Measurements from ENCODE around the gene ELMOD3. TPM values are rescaled to one million over a fixed set of nuclear protein-coding genes. Genes with fewer than 3 reads are reported as not detected.

The ELMOD3 gene
- 10 to 100 TPM; 12.8 to 45.3 (median 21.0) TPM for total RNA-seq

DNA sequence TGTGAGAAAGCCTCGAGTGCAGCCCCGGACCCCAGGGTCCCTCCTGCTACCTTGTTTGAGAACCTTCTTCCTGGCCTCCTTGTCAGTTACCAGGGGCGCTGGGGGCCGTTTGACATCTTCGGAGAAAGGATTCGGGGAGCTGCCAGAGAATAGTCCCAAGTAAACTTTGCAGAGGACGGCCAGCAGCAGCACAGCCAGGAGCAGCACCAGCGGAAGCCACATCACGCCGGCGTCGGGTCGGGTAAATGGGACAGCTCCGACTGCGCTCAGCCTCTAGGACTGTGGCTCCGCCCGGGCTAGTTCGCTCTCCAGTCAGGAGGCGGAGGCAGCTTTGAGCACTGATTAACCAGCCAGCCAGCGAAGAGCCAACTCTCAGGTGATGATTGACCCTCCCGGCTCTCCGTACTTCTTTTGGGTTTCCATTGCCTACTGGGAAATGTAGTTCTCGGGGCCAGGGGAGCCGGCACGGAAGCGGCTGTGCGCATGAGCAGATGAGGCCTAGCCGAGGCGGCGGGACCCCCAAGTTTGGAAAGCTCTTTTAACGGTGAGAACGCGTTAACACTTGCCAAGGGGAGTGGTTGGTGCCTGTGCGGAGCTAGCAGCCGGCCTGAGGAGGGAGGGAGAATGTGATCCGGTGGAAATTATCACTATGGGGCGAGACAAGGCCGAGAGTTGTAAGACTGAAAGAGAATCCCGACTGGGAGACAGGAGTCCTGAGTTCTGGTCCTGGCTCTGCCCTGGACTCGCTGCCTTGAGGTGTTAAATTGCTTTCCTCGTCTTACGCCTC lies at the start of gene ELMOD3, which contains the start of gene RETSAT:
Gene ELMOD3 (plus strand): TSS at position 484 of the 787 bp plus-strand sequence. CDS start 2,430 bp downstream, outside the sequence.
Gene RETSAT (minus strand): TSS at position 243 of the 787 bp plus-strand sequence. CDS start 21 bp downstream, at position 222.
- TF ChIP-seq, protein P1, sequence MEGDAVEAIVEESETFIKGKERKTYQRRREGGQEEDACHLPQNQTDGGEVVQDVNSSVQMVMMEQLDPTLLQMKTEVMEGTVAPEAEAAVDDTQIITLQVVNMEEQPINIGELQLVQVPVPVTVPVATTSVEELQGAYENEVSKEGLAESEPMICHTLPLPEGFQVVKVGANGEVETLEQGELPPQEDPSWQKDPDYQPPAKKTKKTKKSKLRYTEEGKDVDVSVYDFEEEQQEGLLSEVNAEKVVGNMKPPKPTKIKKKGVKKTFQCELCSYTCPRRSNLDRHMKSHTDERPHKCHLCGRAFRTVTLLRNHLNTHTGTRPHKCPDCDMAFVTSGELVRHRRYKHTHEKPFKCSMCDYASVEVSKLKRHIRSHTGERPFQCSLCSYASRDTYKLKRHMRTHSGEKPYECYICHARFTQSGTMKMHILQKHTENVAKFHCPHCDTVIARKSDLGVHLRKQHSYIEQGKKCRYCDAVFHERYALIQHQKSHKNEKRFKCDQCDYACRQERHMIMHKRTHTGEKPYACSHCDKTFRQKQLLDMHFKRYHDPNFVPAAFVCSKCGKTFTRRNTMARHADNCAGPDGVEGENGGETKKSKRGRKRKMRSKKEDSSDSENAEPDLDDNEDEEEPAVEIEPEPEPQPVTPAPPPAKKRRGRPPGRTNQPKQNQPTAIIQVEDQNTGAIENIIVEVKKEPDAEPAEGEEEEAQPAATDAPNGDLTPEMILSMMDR (IDR thresholded peaks at IDR 0.05) = peak in 3 of 4 experiments; percentile 9 to 18 (median 14)
- TF ChIP-seq POLR2A (IDR thresholded peaks at IDR 0.05) = peak; percentile 84 to 92
- Histone ChIP-seq H3K4me3 (peak within 1 kb of the TSS; percentile 74 to 89), H3K27me3 (no peaks in the 10 kb centered on the region), H3K27ac (peak within 1 kb of the TSS; percentile 84 to 93), H3K9me3 (no peaks in the 10 kb centered on the region), H3K36me3 (no peaks in the 10 kb centered on the region), H3K4me1 (peaks cover 0 to 4% of the 10 kb centered on the region in 2 donors)
- peak; percentile 96 to 99 for DNase-seq
- intact Hi-C loops (cut with DNase I; ENCODE audit: low total_unique reads) = no loop called here

DNA sequence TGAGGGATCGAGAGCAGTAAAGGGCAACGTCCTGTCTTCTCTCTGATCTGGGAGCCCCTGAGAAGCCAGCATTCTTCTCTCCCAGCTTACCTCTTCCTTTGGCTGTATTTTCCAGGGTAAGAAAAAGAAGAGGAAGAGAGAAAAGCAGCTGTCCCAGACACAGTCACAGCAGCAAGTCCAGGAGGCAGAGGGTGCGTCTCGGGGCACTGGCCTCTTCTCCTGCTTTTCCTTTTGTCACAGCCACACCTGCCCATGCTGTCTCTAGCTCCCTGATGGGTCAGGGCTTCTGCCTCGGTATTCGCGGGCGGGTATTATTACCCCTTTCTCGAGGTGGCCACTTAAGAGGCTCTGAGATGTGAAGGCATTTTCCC lies 47.1 kb upstream of the ELMOD3 start:
- Histone ChIP-seq H3K4me1 (peaks cover 0 to 10% of the 10 kb centered on the region in 2 donors), H3K9me3 (no peaks in the 10 kb centered on the region), H3K27me3 (no peaks in the 10 kb centered on the region), H3K27ac (peak overlapping the region in 1 of 2 donors; percentile 64), H3K36me3 (no peaks in the 10 kb centered on the region), H3K4me3 (no peak overlapping the region)
- intact Hi-C loops (cut with DNase I; ENCODE audit: low total_unique reads) = no loop called here
- TF ChIP-seq, protein P1 (IDR thresholded peaks at IDR 0.05) = no peak
- no peak for TF ChIP-seq POLR2A (IDR thresholded peaks at IDR 0.05)
- DNase-seq = no peak

DNA sequence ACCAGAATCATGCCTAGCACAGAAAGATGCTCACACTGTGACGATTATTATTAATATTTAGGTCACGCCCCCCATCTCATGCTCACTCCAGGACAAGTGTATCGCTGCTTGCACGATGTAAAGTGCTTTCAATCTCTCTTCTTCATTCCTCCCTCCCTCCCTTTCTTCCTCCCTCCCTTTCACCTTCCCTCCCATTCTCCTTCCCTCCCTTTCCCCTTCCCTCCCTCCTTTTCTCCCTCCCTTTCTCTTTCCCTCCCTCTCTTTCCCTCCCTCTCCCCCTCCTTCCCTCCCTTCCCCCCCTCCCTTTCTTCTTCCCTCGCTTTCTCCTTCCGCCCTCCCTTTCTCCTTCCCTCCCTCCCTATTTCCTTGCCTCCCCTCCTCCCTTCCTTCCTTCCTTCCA lies 46.4 kb upstream of the ELMOD3 start:
- no peaks in the 10 kb centered on the region for H3K36me3 ChIP-seq

DNA sequence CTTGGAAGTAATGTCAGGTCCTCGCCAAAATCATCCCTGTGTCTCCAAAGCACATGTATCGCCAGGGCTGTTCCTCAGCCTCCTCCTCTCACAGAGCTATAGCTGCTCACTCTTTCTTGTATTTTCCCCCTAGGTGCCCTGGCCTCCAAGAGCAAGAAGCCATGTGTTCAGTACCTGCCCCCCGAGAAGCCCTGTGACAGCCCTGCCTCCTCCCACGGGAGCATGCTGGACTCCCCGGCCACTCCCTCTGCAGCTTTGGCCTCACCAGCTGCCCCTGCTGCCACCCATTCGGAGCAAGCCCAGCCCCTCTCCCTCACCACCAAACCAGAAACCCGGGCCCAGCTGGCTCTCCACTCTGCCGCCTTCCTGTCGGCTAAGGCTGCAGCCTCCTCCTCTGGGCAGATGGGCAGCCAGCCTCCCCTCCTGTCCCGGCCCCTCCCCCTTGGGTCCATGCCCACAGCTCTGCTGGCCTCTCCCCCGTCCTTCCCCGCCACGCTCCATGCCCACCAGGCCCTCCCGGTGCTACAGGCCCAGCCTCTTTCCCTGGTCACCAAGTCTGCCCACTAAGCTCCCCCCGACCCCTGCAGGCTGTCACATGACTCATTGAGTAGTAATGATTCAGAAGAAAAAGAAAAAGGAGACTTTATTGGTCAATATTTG lies 45.5 kb upstream of the ELMOD3 start:
- H3K27ac ChIP-seq = peak overlapping the region; percentile 57 to 64
- H3K4me3 ChIP-seq = no peak overlapping the region
- TF ChIP-seq, protein P1 (IDR thresholded peaks at IDR 0.05) = no peak
- TF ChIP-seq POLR2A (IDR thresholded peaks at IDR 0.05) = no peak
- no peaks in the 10 kb centered on the region for H3K36me3 ChIP-seq
- H3K27me3 ChIP-seq = no peaks in the 10 kb centered on the region
- intact Hi-C loops (cut with DNase I; ENCODE audit: low total_unique reads) = no loop called here
- peaks cover 0 to 10% of the 10 kb centered on the region in 2 donors for H3K4me1 ChIP-seq
- DNase-seq = peak; percentile 80 to 83
- H3K9me3 ChIP-seq = no peaks in the 10 kb centered on the region

More for the DNA sequence above, 46.4 kb upstream of the ELMOD3 start:
- TF ChIP-seq, protein P1 (IDR thresholded peaks at IDR 0.05) = no peak
- no peak for TF ChIP-seq POLR2A (IDR thresholded peaks at IDR 0.05)
- no peak for DNase-seq
- Histone ChIP-seq H3K4me3 (no peak overlapping the region), H3K4me1 (peaks cover 0 to 10% of the 10 kb centered on the region in 2 donors), H3K9me3 (no peaks in the 10 kb centered on the region), H3K27ac (peak overlapping the region; percentile 57 to 64), H3K27me3 (no peaks in the 10 kb centered on the region)
- intact Hi-C loops (cut with DNase I; ENCODE audit: low total_unique reads) = no loop called here
